B cell (primary cell): ENCODE results near the gene CDRT4.

Source experiments
- EZH2 ChIP-seq: IDR thresholded peaks from 2 replicates; pipeline ENCODE4 v1.6.1; 2012; ENCODE audit warnings: borderline replicate concordance, low read depth, mild to moderate bottlenecking, moderate library complexity, low read length; ENCODE audit not compliant: insufficient read depth, poor library complexity, severe bottlenecking
- TF ChIP-seq, protein P1 (sequence below): fragments of 200-600 bp; IDR thresholded peaks from one replicate; pipeline ENCODE4 v1.8.0; 2022; ENCODE audit warnings: antibody characterized with exemption, mild to moderate bottlenecking

DNA sequence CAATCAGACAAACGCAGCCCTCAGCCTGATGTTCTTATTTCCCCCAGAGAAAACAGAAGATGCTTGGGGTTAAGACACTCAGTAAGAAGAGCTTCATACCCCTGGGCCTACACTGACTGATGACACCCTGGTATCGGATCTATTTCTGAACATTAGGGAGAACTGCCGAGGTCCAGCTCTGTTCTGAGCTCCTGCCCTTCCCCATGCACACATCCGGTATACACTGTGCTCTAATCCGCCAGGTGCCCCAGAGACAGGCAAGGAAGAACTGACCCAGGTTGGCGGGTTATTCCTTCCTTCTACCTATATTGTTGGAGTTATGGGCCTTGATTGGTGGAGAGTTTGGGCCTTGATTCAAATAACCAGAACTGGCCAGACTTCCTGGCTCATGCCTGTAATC lies 68.0 kb downstream of the CDRT4 start:
- TF ChIP-seq, protein P1, sequence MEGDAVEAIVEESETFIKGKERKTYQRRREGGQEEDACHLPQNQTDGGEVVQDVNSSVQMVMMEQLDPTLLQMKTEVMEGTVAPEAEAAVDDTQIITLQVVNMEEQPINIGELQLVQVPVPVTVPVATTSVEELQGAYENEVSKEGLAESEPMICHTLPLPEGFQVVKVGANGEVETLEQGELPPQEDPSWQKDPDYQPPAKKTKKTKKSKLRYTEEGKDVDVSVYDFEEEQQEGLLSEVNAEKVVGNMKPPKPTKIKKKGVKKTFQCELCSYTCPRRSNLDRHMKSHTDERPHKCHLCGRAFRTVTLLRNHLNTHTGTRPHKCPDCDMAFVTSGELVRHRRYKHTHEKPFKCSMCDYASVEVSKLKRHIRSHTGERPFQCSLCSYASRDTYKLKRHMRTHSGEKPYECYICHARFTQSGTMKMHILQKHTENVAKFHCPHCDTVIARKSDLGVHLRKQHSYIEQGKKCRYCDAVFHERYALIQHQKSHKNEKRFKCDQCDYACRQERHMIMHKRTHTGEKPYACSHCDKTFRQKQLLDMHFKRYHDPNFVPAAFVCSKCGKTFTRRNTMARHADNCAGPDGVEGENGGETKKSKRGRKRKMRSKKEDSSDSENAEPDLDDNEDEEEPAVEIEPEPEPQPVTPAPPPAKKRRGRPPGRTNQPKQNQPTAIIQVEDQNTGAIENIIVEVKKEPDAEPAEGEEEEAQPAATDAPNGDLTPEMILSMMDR: no peak
- TF ChIP-seq EZH2: no peak
